T-helper 2 cell treated with Interferon-gamma antibody and Interleukin-4, amounts not matched to agents 100 ng/mL and 5 ng/mL, for 36 hours (primary cell): Measurements from ENCODE around the gene SPDYC. TPM values are rescaled to one million over a fixed set of nuclear protein-coding genes. Genes with fewer than 3 reads are reported as not detected.

Experiments used
- intact Hi-C: fragments of 100-400 bp; cut with micrococcal nuclease; formaldehyde crosslinking; loops from one replicate; pipeline ENCODE4 v1.15.1; 2023
- total RNA-seq: library from RNA; stranded (reverse); gene quantifications from 2 replicates; pipeline ENCODE4 v1.2.3, GENCODE V29; 2022

SPDYC gene
- total RNA-seq, 1 donor from 2014 or later = not detected

GRCh38 chr11:65218446-65218845 lies 48.4 kb downstream of the SPDYC start:
- intact Hi-C loops = no loop called here

GRCh38 chr11:65219930-65220213 lies 49.8 kb downstream of the SPDYC start:
- intact Hi-C loops = no loop called here

GRCh38 chr11:65221026-65221425 lies 51.0 kb downstream of the SPDYC start:
- intact Hi-C loops = no loop called here

Other genes with a start within 250 kb of the SPDYC start
- 7.5 and 8.9 TPM in 2 replicates for gene PPP2R5B, start 245.5 kb upstream of the SPDYC start, total RNA-seq
- gene GPHA2, start 234.3 kb upstream of the SPDYC start, total RNA-seq = not detected in 2 replicates
- gene MAJIN, start 198.1 kb upstream of the SPDYC start, total RNA-seq = not detected in 2 replicates
- gene BATF2, start 173.3 kb upstream of the SPDYC start, total RNA-seq = not detected in 2 replicates
- gene ARL2, start 156.1 kb upstream of the SPDYC start, total RNA-seq = 60.1 and 65.7 TPM in 2 replicates
- 27.7 and 27.8 TPM in 2 replicates for gene SNX15, start 142.8 kb upstream of the SPDYC start, total RNA-seq
- gene SAC3D1, start 129.0 kb upstream of the SPDYC start, total RNA-seq = 23.0 and 24.0 TPM in 2 replicates
- gene NAALADL1, start 111.7 kb upstream of the SPDYC start, total RNA-seq = 8.5 and 9.8 TPM in 2 replicates
- gene CDCA5, start 86.2 kb upstream of the SPDYC start, total RNA-seq = 91.5 and 93.2 TPM in 2 replicates
- 29.5 and 31.7 TPM in 2 replicates for gene ZFPL1, start 86.0 kb upstream of the SPDYC start, total RNA-seq
- gene VPS51, start 74.0 kb upstream of the SPDYC start, total RNA-seq = 135 and 139 TPM in 2 replicates
- 23.9 and 27.7 TPM in 2 replicates for gene TM7SF2, start 58.4 kb upstream of the SPDYC start, total RNA-seq
- gene ZNHIT2, start 52.5 kb upstream of the SPDYC start, total RNA-seq = 9.4 and 9.6 TPM in 2 replicates
- 995 and 1,039 TPM in 2 replicates for gene FAU, start 48.1 kb upstream of the SPDYC start, total RNA-seq
- gene MRPL49, start 47.9 kb upstream of the SPDYC start, total RNA-seq = 45.5 and 50.4 TPM in 2 replicates
- gene SYVN1, start 35.7 kb upstream of the SPDYC start, total RNA-seq = 48.5 and 50.4 TPM in 2 replicates
- gene CAPN1, start 11.7 kb downstream of the SPDYC start, total RNA-seq = 205 and 209 TPM in 2 replicates
- gene POLA2, start 91.7 kb downstream of the SPDYC start, total RNA-seq = 64.5 and 69.8 TPM in 2 replicates
- gene CDC42EP2, start 144.6 kb downstream of the SPDYC start, total RNA-seq = 1.7 and 2.8 TPM in 2 replicates
- 68.1 and 75.9 TPM in 2 replicates for gene DPF2, start 163.6 kb downstream of the SPDYC start, total RNA-seq
- gene TIGD3, start 184.5 kb downstream of the SPDYC start, total RNA-seq = 1.1 and 1.2 TPM in 2 replicates
- 25.6 and 26.3 TPM in 2 replicates for gene SLC25A45, start 212.4 kb downstream of the SPDYC start, total RNA-seq
- gene FRMD8, start 216.4 kb downstream of the SPDYC start, total RNA-seq = 51.7 and 54.1 TPM in 2 replicates